Sigmoid colon (tissue), 4 donors: ENCODE measurements around the gene CPNE1.

Source experiments
- EP300 ChIP-seq, 4 donors: sonication (generic); formaldehyde crosslinking; IDR thresholded peaks; one replicate each; pipeline ENCODE4 v1.6.1; 2017; ENCODE audit warnings: antibody characterized with exemption in 4 of 4
- POLR2A ChIP-seq, 2 donors: fragments of 450-650 bp; IDR thresholded peaks; one replicate each; pipeline ENCODE4 v1.6.1; 2016; ENCODE audit warnings: antibody characterized with exemption in 2 of 2, mild to moderate bottlenecking in 2 of 2, moderate library complexity in 2 of 2
- POLR2AphosphoS5 ChIP-seq, 4 donors: sonication (generic); formaldehyde crosslinking; IDR thresholded peaks; one replicate each; pipeline ENCODE4 v1.6.1; 2017; ENCODE audit warnings: antibody characterized with exemption in 4 of 4
- TF ChIP-seq, protein P1 (sequence below), 4 experiments: fragments of 450-650 bp in 3 of 4; fragments of 200-600 bp in 1 of 4; IDR thresholded peaks; one replicate each; pipeline ENCODE4 v1.5.1; 2016 to 2019; ENCODE audit warnings: antibody characterized with exemption in 4 of 4, mild to moderate bottlenecking in 3 of 4, moderate library complexity in 2 of 4

GRCh38 chr20:35595456-35595855, 69.2 kb downstream of the CPNE1 start:
- TF ChIP-seq, protein P1, sequence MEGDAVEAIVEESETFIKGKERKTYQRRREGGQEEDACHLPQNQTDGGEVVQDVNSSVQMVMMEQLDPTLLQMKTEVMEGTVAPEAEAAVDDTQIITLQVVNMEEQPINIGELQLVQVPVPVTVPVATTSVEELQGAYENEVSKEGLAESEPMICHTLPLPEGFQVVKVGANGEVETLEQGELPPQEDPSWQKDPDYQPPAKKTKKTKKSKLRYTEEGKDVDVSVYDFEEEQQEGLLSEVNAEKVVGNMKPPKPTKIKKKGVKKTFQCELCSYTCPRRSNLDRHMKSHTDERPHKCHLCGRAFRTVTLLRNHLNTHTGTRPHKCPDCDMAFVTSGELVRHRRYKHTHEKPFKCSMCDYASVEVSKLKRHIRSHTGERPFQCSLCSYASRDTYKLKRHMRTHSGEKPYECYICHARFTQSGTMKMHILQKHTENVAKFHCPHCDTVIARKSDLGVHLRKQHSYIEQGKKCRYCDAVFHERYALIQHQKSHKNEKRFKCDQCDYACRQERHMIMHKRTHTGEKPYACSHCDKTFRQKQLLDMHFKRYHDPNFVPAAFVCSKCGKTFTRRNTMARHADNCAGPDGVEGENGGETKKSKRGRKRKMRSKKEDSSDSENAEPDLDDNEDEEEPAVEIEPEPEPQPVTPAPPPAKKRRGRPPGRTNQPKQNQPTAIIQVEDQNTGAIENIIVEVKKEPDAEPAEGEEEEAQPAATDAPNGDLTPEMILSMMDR (IDR thresholded peaks at IDR 0.05): no peak
- TF ChIP-seq POLR2AphosphoS5 (IDR thresholded peaks at IDR 0.05): no peak
- no peak for TF ChIP-seq POLR2A (IDR thresholded peaks at IDR 0.05)
- no peak for TF ChIP-seq EP300 (IDR thresholded peaks at IDR 0.05)
